Amniotic stem cell (primary cell): Measurements from ENCODE around the gene MEOX1.

ENCODE experiments used
- DNase-seq: peaks from one replicate; lab custom pipeline; 2025; lab: John Stamatoyannopoulos, UW

MEOX1 gene

GRCh38 chr17:43655693-43656255 lies 5.9 kb downstream of the MEOX1 start:
- no peak for DNase-seq

GRCh38 chr17:43652124-43652480 lies 9.6 kb downstream of the MEOX1 start:
- no peak for DNase-seq

- DNase-seq, result no peak
Measured at GRCh38 chr17:43650471-43650870, 11.3 kb downstream of the MEOX1 start.

GRCh38 chr17:43648916-43649315 lies 12.8 kb downstream of the MEOX1 start:
- no peak for DNase-seq

- DNase-seq, result no peak
Measured at GRCh38 chr17:43645765-43646481, 15.8 kb downstream of the MEOX1 start.

- DNase-seq, result no peak
Measured at GRCh38 chr17:43645450-43645764, 16.3 kb downstream of the MEOX1 start.

- DNase-seq, result no peak
Measured at GRCh38 chr17:43644081-43644480, 17.6 kb downstream of the MEOX1 start.

- no peak for DNase-seq
Measured at GRCh38 chr17:43641416-43641815, 20.3 kb downstream of the MEOX1 start.

- DNase-seq, result no peak
Measured at GRCh38 chr17:43640491-43641252, 21.1 kb downstream of the MEOX1 start.

GRCh38 chr17:43637563-43638323 lies 24.0 kb downstream of the MEOX1 start:
- DNase-seq, result no peak

GRCh38 chr17:43636426-43636825 lies 25.3 kb downstream of the MEOX1 start:
- DNase-seq, result no peak

- no peak for DNase-seq
Measured at GRCh38 chr17:43634591-43635125, 27.1 kb downstream of the MEOX1 start.

- DNase-seq, result no peak
Measured at GRCh38 chr17:43632221-43632620, 29.5 kb downstream of the MEOX1 start.

- no peak for DNase-seq
Measured at GRCh38 chr17:43631429-43631828, 30.3 kb downstream of the MEOX1 start.

GRCh38 chr17:43628089-43628650 lies 33.6 kb downstream of the MEOX1 start:
- DNase-seq, result no peak

- no peak for DNase-seq
Measured at GRCh38 chr17:43627653-43628052, 34.1 kb downstream of the MEOX1 start.

- no peak for DNase-seq
Measured at GRCh38 chr17:43626023-43626422, 35.7 kb downstream of the MEOX1 start.

- no peak for DNase-seq
Measured at GRCh38 chr17:43625606-43626005, 36.1 kb downstream of the MEOX1 start.

GRCh38 chr17:43620581-43620980 lies 41.1 kb downstream of the MEOX1 start:
- DNase-seq, result no peak

GRCh38 chr17:43620147-43620546 lies 41.6 kb downstream of the MEOX1 start:
- DNase-seq, result no peak

- DNase-seq, result no peak
Measured at GRCh38 chr17:43619705-43620104, 42.0 kb downstream of the MEOX1 start.

GRCh38 chr17:43618276-43618675 lies 43.4 kb downstream of the MEOX1 start:
- no peak for DNase-seq
